IPS-NIHi11 (cell line): Measurements from ENCODE around the gene DCST2.

Source experiments
- DNase-seq: peaks from one replicate; pipeline ENCODE4 v3.0.0; 2012; ENCODE audit warnings: mixed read lengths, low spot score

The DCST2 gene

GRCh38 chr1:155026154-155026553 lies 7.4 kb downstream of the DCST2 start:
- no peak for DNase-seq

GRCh38 chr1:155024315-155024714 lies 9.3 kb downstream of the DCST2 start:
- no peak for DNase-seq

GRCh38 chr1:155023627-155024026 lies 10.0 kb downstream of the DCST2 start:
- no peak for DNase-seq

- DNase-seq: no peak
Measured at GRCh38 chr1:155022927-155023236, 10.7 kb downstream of the DCST2 start.

- no peak for DNase-seq
Measured at GRCh38 chr1:155022136-155022926, 11.2 kb downstream of the DCST2 start.

- DNase-seq: no peak
Measured at GRCh38 chr1:155019377-155020245, 14.0 kb downstream of the DCST2 start.

- no peak for DNase-seq
Measured at GRCh38 chr1:155018617-155019348, 14.8 kb downstream of the DCST2 start.

- DNase-seq: no peak
Measured at GRCh38 chr1:155017946-155018316, 15.7 kb downstream of the DCST2 start.

GRCh38 chr1:155017041-155017945 lies 16.3 kb downstream of the DCST2 start:
- DNase-seq: peak; percentile 92

- no peak for DNase-seq
Measured at GRCh38 chr1:155016231-155016831, 17.2 kb downstream of the DCST2 start.

- DNase-seq: no peak
Measured at GRCh38 chr1:155015527-155016230, 17.9 kb downstream of the DCST2 start.

GRCh38 chr1:155014709-155015508 lies 18.7 kb downstream of the DCST2 start:
- DNase-seq: no peak

GRCh38 chr1:155013632-155014031 lies 19.9 kb downstream of the DCST2 start:
- no peak for DNase-seq

- DNase-seq: no peak
Measured at GRCh38 chr1:155012776-155013602, 20.6 kb downstream of the DCST2 start.

- DNase-seq: peak; percentile 87
Measured at GRCh38 chr1:155012026-155012546, 21.5 kb downstream of the DCST2 start.

- DNase-seq: no peak
Measured at GRCh38 chr1:155011437-155012025, 22.1 kb downstream of the DCST2 start.

- no peak for DNase-seq
Measured at GRCh38 chr1:155011004-155011416, 22.6 kb downstream of the DCST2 start.
